AG04450 (cell line): ENCODE data around the gene SAA1. TPM values are rescaled to one million over a fixed set of nuclear protein-coding genes. Genes with fewer than 3 reads are reported as not detected.
"Not testable (repeated sequence)": the region's sequence is repeated elsewhere in the genome, so short reads cannot be mapped to it uniquely, and the experiment has no call there.

Experiments used
- CTCF ChIA-PET: fragments of 300-600, 350-600 bp; formaldehyde crosslinking; extraction: SDS; loops from one replicate; lab custom pipeline; 2022; ENCODE audit warnings: antibody characterized with exemption, inconsistent platforms; lab: Charles Lee
- POLR2A ChIA-PET: fragments of 350-600 bp; formaldehyde crosslinking; extraction: SDS; loops from one replicate; lab custom pipeline; 2021; ENCODE audit warnings: antibody characterized with exemption, inconsistent platforms; lab: Yijun Ruan, JAX
- DNase-seq: peaks from one replicate; pipeline ENCODE4 v3.0.0-alpha.2; 2011; ENCODE audit warnings: low read depth, low spot score
- H3K27ac ChIP-seq: one replicate; pipeline ENCODE4 v1.5.1; 2012; ENCODE audit warnings: low read depth, low read length, control low read depth
- H3K27me3 ChIP-seq: one replicate; pipeline ENCODE4 v1.6.0; 2012; ENCODE audit warnings: low read length; ENCODE audit not compliant: control insufficient read depth, insufficient read depth
- H3K4me3 ChIP-seq: 2 replicates; pipeline ENCODE4 v1.5.1; 2011; ENCODE audit warnings: mild to moderate bottlenecking, low read depth, low read length, control low read depth
- H3K9me3 ChIP-seq: 2 replicates; pipeline ENCODE4 v1.5.1; 2012; ENCODE audit warnings: low read length; ENCODE audit not compliant: control insufficient read depth, insufficient read depth
- CTCF ChIP-seq: IDR thresholded peaks from 2 replicates; pipeline ENCODE4 v1.5.1; 2011; ENCODE audit warnings: low read depth, low read length, control low read depth, inconsistent platforms
- polyA plus RNA-seq: library from polyadenylated mRNA; depleted of rRNA; stranded (reverse); fragments of >200 nt; gene quantifications from 2 replicates; pipeline ENCODE4 v1.2.3, GENCODE V29; 2011

SAA1 gene
- polyA plus RNA-seq, 1 experiment = not detected

GRCh38 chr11:18261721-18262120 lies 4.3 kb upstream of the SAA1 start:
- H3K27me3 ChIP-seq = peaks cover 4% of the 10 kb centered on the region
- CTCF ChIA-PET = no interaction called here
- H3K9me3 ChIP-seq = no peaks in the 10 kb centered on the region
- TF ChIP-seq CTCF = no peak
- POLR2A ChIA-PET = no interaction called here
- DNase-seq = no peak
- no peak overlapping the region for H3K27ac ChIP-seq
- no peak overlapping the region for H3K4me3 ChIP-seq

GRCh38 chr11:18262681-18263350 lies 3.2 kb upstream of the SAA1 start:
- POLR2A ChIA-PET, H3K27ac ChIP-seq, DNase-seq, H3K27me3 ChIP-seq, H3K9me3 ChIP-seq, H3K4me3 ChIP-seq, CTCF ChIA-PET: not testable (repeated sequence)

- CTCF ChIA-PET = no interaction called here
- DNase-seq = no peak
- no peak overlapping the region for H3K4me3 ChIP-seq
- no peak for TF ChIP-seq CTCF
- H3K27me3 ChIP-seq = peaks cover 4% of the 10 kb centered on the region
- H3K27ac ChIP-seq = no peak overlapping the region
- POLR2A ChIA-PET = no interaction called here
- no peaks in the 10 kb centered on the region for H3K9me3 ChIP-seq
Measured at GRCh38 chr11:18264035-18264434, 2.0 kb upstream of the SAA1 start.

GRCh38 chr11:18264677-18265555 lies 1.1 kb upstream of the SAA1 start:
- Histone ChIP-seq H3K27me3 (peaks cover 4% of the 10 kb centered on the region), H3K4me3 (no peak overlapping the region), H3K27ac (no peak overlapping the region), H3K9me3 (no peaks in the 10 kb centered on the region)
- no peak for DNase-seq
- TF ChIP-seq CTCF = no peak
- CTCF ChIA-PET = no interaction called here
- POLR2A ChIA-PET = no interaction called here

- CTCF ChIA-PET, H3K9me3 ChIP-seq, H3K27ac ChIP-seq, H3K27me3 ChIP-seq, DNase-seq, POLR2A ChIA-PET, H3K4me3 ChIP-seq: not testable (repeated sequence)
Measured at GRCh38 chr11:18267335-18268133, 1.5 kb downstream of the SAA1 start.

GRCh38 chr11:18269252-18269651 lies 3.2 kb downstream of the SAA1 start:
- POLR2A ChIA-PET, H3K9me3 ChIP-seq, H3K27me3 ChIP-seq, CTCF ChIA-PET, H3K27ac ChIP-seq, DNase-seq, H3K4me3 ChIP-seq: not testable (repeated sequence)
